Measurements from ENCODE around the gene CSF2RB.

CSF2RB gene

GRCh38 chr22:36930041-36930935 lies 16.9 kb downstream of the CSF2RB start:
- H3K4me3 ChIP-seq = no peak overlapping the region
- H3K27ac ChIP-seq = no peak overlapping the region
- TF ChIP-seq, protein P1, sequence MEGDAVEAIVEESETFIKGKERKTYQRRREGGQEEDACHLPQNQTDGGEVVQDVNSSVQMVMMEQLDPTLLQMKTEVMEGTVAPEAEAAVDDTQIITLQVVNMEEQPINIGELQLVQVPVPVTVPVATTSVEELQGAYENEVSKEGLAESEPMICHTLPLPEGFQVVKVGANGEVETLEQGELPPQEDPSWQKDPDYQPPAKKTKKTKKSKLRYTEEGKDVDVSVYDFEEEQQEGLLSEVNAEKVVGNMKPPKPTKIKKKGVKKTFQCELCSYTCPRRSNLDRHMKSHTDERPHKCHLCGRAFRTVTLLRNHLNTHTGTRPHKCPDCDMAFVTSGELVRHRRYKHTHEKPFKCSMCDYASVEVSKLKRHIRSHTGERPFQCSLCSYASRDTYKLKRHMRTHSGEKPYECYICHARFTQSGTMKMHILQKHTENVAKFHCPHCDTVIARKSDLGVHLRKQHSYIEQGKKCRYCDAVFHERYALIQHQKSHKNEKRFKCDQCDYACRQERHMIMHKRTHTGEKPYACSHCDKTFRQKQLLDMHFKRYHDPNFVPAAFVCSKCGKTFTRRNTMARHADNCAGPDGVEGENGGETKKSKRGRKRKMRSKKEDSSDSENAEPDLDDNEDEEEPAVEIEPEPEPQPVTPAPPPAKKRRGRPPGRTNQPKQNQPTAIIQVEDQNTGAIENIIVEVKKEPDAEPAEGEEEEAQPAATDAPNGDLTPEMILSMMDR (IDR thresholded peaks at IDR 0.05) = no peak
- DNase-seq (ENCODE audit: low spot score) = no peak

DNA sequence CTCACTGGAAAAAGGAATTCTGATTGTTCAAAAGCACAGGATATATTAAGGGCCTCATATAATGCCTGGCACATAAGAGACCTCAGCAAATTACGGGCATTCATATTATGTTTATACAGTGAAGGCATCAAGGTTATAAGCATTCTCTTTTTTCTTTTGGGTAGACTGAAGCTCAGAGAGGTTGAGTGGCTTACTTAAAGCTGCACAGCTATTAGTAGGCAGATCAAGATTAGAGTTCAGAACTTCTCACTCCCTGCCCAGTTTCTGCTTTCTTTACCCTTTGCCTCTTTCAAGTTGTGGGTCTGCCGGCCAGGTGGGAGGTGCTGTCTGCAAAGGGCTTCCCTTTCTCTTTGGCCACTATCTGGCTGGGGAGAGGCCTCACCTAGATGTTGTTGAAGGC lies 18.0 kb downstream of the CSF2RB start:
- no peak for DNase-seq (ENCODE audit: low spot score)
- Histone ChIP-seq H3K27ac (no peak overlapping the region), H3K4me3 (no peak overlapping the region)
- TF ChIP-seq, protein P1 (IDR thresholded peaks at IDR 0.05) = no peak

DNA sequence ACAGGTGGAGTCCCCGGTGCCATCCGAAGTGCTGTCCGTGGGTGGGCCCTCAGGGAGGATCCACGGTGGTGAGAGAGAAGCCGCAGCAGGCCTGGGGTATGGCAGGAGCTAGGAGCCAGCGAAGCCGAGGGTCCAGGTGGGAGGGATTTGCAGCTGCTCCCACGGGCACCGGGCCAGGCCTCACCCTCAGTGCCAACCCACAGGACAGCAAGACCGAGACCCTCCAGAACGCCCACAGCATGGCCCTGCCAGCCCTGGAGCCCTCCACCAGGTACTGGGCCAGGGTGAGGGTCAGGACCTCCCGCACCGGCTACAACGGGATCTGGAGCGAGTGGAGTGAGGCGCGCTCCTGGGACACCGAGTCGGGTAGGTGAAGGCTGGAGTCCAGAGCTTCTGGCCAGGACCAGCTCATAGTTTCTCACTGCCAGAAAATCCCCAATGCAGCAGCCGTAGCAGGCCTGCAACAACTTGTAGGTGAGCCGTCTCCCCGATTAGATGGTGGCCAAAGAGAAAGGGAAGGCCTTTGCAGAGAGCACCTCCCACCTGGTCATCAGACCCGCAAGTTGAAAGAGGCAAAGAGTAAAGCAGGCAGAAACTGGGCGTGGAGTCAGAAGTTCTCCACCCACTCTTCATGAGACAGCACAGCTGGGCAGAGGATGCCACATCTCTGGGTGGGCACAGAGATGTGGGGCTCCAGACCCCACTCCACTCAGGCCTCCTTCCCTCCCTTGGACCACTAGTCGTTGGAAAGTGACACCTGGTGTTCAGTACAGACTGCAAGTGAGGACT lies 20.4 kb downstream of the CSF2RB start:
- no peak overlapping the region for H3K27ac ChIP-seq
- TF ChIP-seq, protein P1 (IDR thresholded peaks at IDR 0.05) = no peak
- DNase-seq (ENCODE audit: low spot score) = no peak

DNA sequence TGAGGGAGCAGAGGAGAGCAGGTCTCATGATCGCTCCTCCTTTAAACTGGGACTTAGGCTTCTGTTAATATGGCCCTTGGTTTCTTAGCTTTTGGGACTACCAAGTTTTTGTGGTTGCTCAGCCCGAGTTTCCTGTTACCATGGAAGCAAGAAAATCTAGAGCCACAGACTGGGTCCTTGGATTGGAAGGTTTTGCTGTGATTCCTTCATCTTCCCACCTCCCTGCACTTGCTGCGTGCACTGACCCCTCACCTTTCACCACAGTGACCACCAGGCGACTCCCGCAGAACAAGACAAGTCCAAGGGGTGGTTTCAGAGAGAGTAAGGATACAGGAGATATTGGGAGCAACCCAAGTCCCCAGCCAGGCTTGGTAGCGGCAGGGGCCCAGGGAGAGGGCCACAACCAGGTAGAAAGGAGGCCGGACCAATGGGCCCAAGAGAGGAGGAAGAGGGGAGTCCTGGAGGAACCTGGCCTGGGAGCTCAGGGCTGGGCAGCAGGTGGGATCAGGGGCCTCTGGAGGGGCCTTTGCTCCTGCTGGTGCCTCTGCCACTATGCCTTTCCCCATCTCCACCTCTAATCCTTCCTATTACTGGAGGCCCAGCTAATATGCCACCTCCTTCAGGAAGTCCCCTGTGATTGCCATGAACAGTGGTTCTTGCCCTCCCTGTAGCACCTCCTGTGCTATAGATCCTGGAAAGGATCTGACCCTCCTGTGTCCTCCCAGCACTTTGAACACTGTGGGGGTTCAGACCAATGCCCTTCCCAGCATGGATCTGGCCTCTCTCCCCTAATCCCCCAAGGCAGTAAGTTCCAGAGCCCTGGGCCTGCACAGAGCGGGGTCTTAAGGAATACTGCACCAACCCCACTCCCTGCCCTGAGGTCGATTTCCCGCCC lies 21.2 kb downstream of the CSF2RB start:
- Histone ChIP-seq H3K4me3 (no peak overlapping the region), H3K27ac (no peak overlapping the region)
- no peak for DNase-seq (ENCODE audit: low spot score)
- TF ChIP-seq, protein P1 (IDR thresholded peaks at IDR 0.05) = no peak

More for the DNA sequence above, 20.4 kb downstream of the CSF2RB start:
- H3K4me3 ChIP-seq = no peak overlapping the region

DNA sequence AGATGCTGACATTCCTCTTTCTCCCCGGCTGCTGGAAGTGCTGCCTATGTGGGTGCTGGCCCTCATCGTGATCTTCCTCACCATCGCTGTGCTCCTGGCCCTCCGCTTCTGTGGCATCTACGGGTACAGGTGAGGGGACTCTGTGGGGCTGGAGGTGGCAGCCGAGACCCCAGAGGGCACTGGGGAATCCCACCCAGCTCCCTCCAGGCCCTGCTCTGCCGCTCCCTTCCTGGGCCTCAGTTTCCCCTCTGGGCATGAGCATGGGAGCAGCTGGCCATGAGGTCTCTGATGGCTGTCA lies 21.8 kb downstream of the CSF2RB start:
- H3K27ac ChIP-seq = no peak overlapping the region

DNA sequence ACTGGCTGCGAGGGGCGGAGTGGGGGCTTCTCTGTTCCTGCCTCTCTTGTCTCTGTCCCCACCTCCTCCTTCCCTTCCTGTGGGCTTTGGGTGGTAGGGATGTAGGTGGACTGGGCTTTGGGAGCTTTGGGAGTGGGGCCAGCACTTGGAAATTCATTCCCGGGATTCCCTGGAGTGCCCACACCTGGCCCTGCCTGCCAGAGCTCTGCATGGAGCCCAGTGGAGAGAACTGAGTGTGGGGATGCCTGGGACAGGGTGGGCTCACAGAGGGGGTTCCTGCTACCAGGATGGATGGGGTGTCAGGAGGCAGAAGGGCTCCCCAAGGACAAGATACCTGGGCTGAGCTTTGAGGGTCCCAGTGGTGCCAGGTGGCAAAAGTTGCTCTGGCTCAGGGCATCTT lies 22.3 kb downstream of the CSF2RB start:
- no peak for DNase-seq (ENCODE audit: low spot score)
- TF ChIP-seq, protein P1 (IDR thresholded peaks at IDR 0.05) = no peak
- Histone ChIP-seq H3K27ac (no peak overlapping the region), H3K4me3 (no peak overlapping the region)

More for the DNA sequence above, 21.8 kb downstream of the CSF2RB start:
- no peak overlapping the region for H3K4me3 ChIP-seq
- DNase-seq (ENCODE audit: low spot score) = no peak
- TF ChIP-seq, protein P1 (IDR thresholded peaks at IDR 0.05) = no peak
